Measurements from ENCODE around the gene C5AR1. TPM values are rescaled to one million over a fixed set of nuclear protein-coding genes. Genes with fewer than 3 reads are reported as not detected.
"Not testable (repeated sequence)": the region's sequence is repeated elsewhere in the genome, so short reads cannot be mapped to it uniquely, and the experiment has no call there.

The C5AR1 gene
- total RNA-seq, 1 donor from 2014 or later: 5.1 TPM

DNA sequence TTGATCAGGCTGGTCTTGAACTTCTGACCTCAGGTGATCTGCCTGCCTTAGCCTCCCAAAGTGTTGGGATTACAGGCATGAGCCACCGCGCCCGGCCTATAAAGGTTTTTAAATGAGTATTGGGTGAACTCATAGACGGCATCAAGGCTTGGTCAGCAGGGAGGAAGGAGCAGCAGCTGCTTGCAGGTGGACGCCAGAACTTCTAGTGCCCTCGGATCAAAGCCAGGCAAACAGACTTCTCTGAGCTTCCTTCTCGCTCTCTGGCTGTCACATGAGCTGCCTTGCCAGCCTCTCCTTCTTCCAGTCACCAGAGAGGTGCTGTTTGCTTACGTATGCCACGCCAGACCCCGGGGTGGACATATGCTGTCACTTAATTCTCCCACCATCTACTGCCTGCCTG is 55.8 kb downstream of the C5AR1 start:
- not testable (repeated sequence) for DNase-seq (ENCODE audit: low spot score)

- no peak for DNase-seq (ENCODE audit: low spot score)
Observed at GRCh38 chr19:47370045-47370611, 60.5 kb downstream of the C5AR1 start.

- DNase-seq (ENCODE audit: low spot score): no peak
Observed at GRCh38 chr19:47371261-47371660, 61.6 kb downstream of the C5AR1 start.

Other genes with a start within 250 kb of the C5AR1 start
- gene ZC3H4, start 196.1 kb upstream of the C5AR1 start, total RNA-seq: 55.1 TPM
- 56.9 TPM for gene SAE1, start 179.0 kb upstream of the C5AR1 start, total RNA-seq
- 9.9 TPM for gene BBC3, start 78.7 kb upstream of the C5AR1 start, total RNA-seq
- gene CCDC9, start 53.3 kb upstream of the C5AR1 start, total RNA-seq: 37.2 TPM
- gene INAFM1, start 35.0 kb upstream of the C5AR1 start, total RNA-seq: 22.2 TPM
- 2.1 TPM for gene C5AR2, start 22.3 kb downstream of the C5AR1 start, total RNA-seq
- 20.6 TPM for gene DHX34, start 39.5 kb downstream of the C5AR1 start, total RNA-seq
- 20.0 TPM for gene MEIS3, start 109.7 kb downstream of the C5AR1 start, total RNA-seq
- gene SLC8A2, start 162.0 kb downstream of the C5AR1 start, total RNA-seq: 2.7 TPM
- gene KPTN, start 174.4 kb downstream of the C5AR1 start, total RNA-seq: 13.9 TPM
- gene NAPA, start 205.2 kb downstream of the C5AR1 start, total RNA-seq: 158 TPM

Data from ureter (tissue), 1 donor.